Type B pancreatic cell (in vitro differentiated cells): ENCODE data around the gene MMP21. TPM values are rescaled to one million over a fixed set of nuclear protein-coding genes. Genes with fewer than 3 reads are reported as not detected.

Experiments
- DNase-seq: peaks from one replicate; pipeline ENCODE4 v3.0.0; 2021; ENCODE audit warnings: mixed read lengths; ENCODE audit not compliant: unreplicated experiment; ENCODE audit errors: extremely low spot score
- H3K27ac Mint-ChIP-seq: 2 replicates; pipeline ENCODE4 v1.8.0; 2021; ENCODE audit warnings: mild to moderate bottlenecking, mixed read lengths
- H3K27me3 Mint-ChIP-seq: 2 replicates; pipeline ENCODE4 v1.8.0; 2021; ENCODE audit warnings: mixed read lengths
- H3K36me3 Mint-ChIP-seq: 2 replicates; pipeline ENCODE4 v1.8.0; 2021; ENCODE audit warnings: mixed read lengths
- H3K4me1 Mint-ChIP-seq: one replicate; pipeline ENCODE4 v1.8.0; 2021; ENCODE audit warnings: mixed read lengths; ENCODE audit not compliant: unreplicated experiment
- H3K4me3 Mint-ChIP-seq: 2 replicates; pipeline ENCODE4 v1.8.0; 2021; ENCODE audit warnings: mild to moderate bottlenecking, mixed read lengths
- H3K9me3 Mint-ChIP-seq: 2 replicates; pipeline ENCODE4 v1.8.0; 2021; ENCODE audit warnings: mixed read lengths
- CTCF ChIP-seq: fragments of 200-600 bp; sonication (generic); conservative IDR thresholded peaks from 2 replicates; pipeline ENCODE4 v1.5.0; 2021; ENCODE audit warnings: antibody characterized with exemption, mild to moderate bottlenecking
- total RNA-seq: library from RNA; stranded (reverse); gene quantifications from 2 replicates; pipeline ENCODE4 v1.2.1, GENCODE V29; 2021; ENCODE audit warnings: low replicate concordance

The MMP21 gene
- total RNA-seq, 1 donor from 2014 or later: 0.31 TPM

DNA sequence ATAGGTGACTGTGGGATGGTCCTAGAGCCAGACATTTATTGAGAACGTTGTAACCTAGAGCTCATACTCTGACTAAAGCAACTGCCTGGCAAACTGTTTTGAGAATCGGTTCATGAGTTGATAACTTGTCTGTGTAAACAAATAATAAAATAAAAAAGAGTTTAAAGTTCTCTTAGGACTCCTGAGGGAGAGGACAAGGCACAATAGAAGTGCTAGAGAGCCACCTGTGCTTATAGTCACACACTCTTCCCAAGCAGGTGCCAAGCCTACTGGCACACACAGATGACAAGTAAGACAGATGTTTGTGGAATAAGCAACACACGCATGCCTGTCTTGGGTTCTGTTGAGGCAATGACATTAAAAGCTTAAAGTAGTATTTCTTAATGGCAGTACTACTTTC is 48.2 kb downstream of the MMP21 start:
- Mint-ChIP-seq H3K36me3 (peaks cover 40% of the 10 kb centered on the region), H3K27me3 (no peaks in the 10 kb centered on the region), H3K27ac (no peak overlapping the region), H3K4me3 (no peak overlapping the region), H3K4me1 (no peaks in the 10 kb centered on the region), H3K9me3 (no peaks in the 10 kb centered on the region)
- TF ChIP-seq CTCF: no peak
- no peak for DNase-seq

DNA sequence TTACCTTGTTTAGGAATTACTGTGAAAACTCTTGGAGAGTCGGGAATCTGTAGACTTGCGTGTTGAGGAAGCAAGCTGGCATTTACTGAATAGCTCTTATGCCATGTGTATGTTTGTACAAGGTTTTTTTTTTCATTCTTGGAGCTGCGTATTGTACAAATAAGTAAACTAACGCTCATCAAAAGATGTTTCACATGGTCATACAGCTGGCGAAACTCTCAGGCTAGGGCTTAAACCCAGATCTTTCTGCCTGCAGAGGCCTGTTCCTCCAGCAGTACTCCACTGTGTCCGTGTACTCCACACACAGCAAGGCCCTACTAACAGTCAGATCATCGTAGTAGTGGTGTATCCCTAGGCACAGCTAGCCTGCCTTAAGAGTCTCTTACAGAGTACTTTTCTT is 48.7 kb downstream of the MMP21 start:
- Mint-ChIP-seq H3K4me1 (no peaks in the 10 kb centered on the region), H3K27me3 (no peaks in the 10 kb centered on the region), H3K27ac (no peak overlapping the region), H3K4me3 (no peak overlapping the region), H3K9me3 (no peaks in the 10 kb centered on the region), H3K36me3 (peaks cover 37% of the 10 kb centered on the region)
- TF ChIP-seq CTCF: no peak
- DNase-seq: no peak

GRCh38 chr10:125722811-125723210 is 52.8 kb downstream of the MMP21 start:
- Mint-ChIP-seq H3K27me3 (no peaks in the 10 kb centered on the region), H3K36me3 (peaks cover 24% of the 10 kb centered on the region), H3K27ac (no peak overlapping the region)

DNA sequence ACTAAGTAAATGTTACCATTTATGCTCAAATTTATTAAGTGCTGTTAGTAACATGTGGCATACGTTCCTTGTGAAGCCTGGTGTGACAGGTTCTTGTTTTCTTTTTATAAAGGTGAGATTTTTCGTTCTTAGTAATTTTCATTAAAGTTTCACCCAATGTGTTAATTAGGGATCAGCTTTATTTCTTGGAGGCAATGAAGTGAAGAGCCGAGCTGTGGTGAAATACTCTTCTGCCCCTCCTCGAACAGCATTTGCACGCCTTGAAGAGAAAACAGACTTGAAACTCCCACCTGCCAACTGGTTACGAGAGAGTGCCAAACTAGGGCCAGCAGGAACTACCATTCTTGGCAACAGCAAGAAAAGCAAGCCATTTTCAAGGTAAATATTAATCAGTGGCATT is 54.6 kb downstream of the MMP21 start:
- peak overlapping the region; percentile 41 for H3K27ac Mint-ChIP-seq
- peak overlapping the region; percentile 96 for H3K4me3 Mint-ChIP-seq
- peaks cover 7% of the 10 kb centered on the region for H3K4me1 Mint-ChIP-seq
- H3K36me3 Mint-ChIP-seq: peaks cover 24% of the 10 kb centered on the region
- H3K9me3 Mint-ChIP-seq: no peaks in the 10 kb centered on the region
- DNase-seq: no peak
- H3K27me3 Mint-ChIP-seq: no peaks in the 10 kb centered on the region
- TF ChIP-seq CTCF: no peak

More at GRCh38 chr10:125722811-125723210, 52.8 kb downstream of the MMP21 start:
- H3K4me1 Mint-ChIP-seq: peaks cover 7% of the 10 kb centered on the region
- no peaks in the 10 kb centered on the region for H3K9me3 Mint-ChIP-seq
- no peak overlapping the region for H3K4me3 Mint-ChIP-seq
- TF ChIP-seq CTCF: no peak
- no peak for DNase-seq

DNA sequence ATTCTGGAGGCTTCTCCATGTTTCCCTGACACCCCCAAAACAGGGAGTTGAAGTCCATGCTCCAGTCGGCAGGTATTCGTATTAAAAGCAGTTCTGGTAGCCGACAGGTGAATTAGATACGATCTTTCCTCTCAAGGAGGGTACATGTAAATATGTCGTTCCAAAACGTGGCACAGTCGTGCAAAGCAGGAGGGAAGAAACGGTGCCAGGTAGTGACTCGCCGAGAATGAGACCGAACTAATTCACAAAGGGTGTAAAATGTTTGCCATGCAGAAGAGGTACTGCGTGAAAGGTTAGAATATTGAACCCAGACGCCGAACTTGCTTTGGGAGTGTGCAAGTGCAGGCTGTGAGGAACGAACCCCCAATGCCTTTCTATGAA is 55.6 kb downstream of the MMP21 start:
- H3K4me1 Mint-ChIP-seq: peaks cover 7% of the 10 kb centered on the region
- no peak for TF ChIP-seq CTCF
- peak overlapping the region; percentile 96 for H3K27ac Mint-ChIP-seq

More for the DNA sequence above, 55.6 kb downstream of the MMP21 start:
- DNase-seq: no peak
- H3K9me3 Mint-ChIP-seq: no peaks in the 10 kb centered on the region
- H3K4me3 Mint-ChIP-seq: peak overlapping the region; percentile 96
- no peaks in the 10 kb centered on the region for H3K27me3 Mint-ChIP-seq
- H3K36me3 Mint-ChIP-seq: peaks cover 19% of the 10 kb centered on the region
